K562 (cell line): Measurements from ENCODE around the gene CDCA4. TPM values are rescaled to one million over a fixed set of nuclear protein-coding genes. Genes with fewer than 3 reads are reported as not detected.

Experiments used
- MYC ChIP-seq, 2 experiments: fragments of 250-450 bp in 1 of 2; sonication (Bioruptor Pico) in 1 of 2; IDR thresholded peaks; 2 replicates each; pipeline versions ENCODE4 v1.5.1 to v1.6.1; 2012 to 2021; ENCODE audit warnings: low read depth in 2 of 2, borderline replicate concordance in 1 of 2, improper control_type of control experiment in 1 of 2, low read length in 1 of 2, mild to moderate bottlenecking in 1 of 2, moderate library complexity in 1 of 2
- polyA plus RNA-seq, 8 experiments: library from polyadenylated mRNA; depleted of rRNA in 4 of 8; stranded (reverse) in 5 of 8; unstranded in 3 of 8; fragments of >200 nt; fragmentation: Nextera tagmentation in 2 of 8; fragmentation: Illumina TruSeq in 1 of 8; extraction: Ambion mirVana in 2 of 8; extraction: Trizol in 1 of 8; gene quantifications; 2 replicates each; pipeline versions ENCODE4 v1.2.1 to v1.2.3, GENCODE V29; 2011 to 2014; ENCODE audit warnings: inconsistent platforms in 1 of 8, missing spikeins in 1 of 8
- total RNA-seq, 7 experiments: library from RNA; depleted of rRNA in 6 of 7; stranded (reverse); fragments of >200 nt in 6 of 7; fragmentation: Illumina TruSeq in 2 of 7; extraction: Trizol in 2 of 7; gene quantifications; 2 replicates each; pipeline versions ENCODE4 v1.2.1 to v1.2.3, GENCODE V29; 2011 to 2021; ENCODE audit warnings: low replicate concordance in 1 of 7
- TF ChIP-seq, protein P1 (sequence below): fragments of 450-650 bp; IDR thresholded peaks from 2 replicates; pipeline ENCODE4 v1.6.1; 2017; ENCODE audit warnings: antibody characterized with exemption, mild to moderate bottlenecking
- TF ChIP-seq, protein P2 (sequence below): fragments of 250-450 bp; sonication (Bioruptor Pico); IDR thresholded peaks from 2 replicates; pipeline ENCODE4 v1.9.0; 2021; ENCODE audit warnings: mild to moderate bottlenecking, inconsistent platforms

The CDCA4 gene
- total and polyA plus RNA-seq, 9 of the 15 experiments (the other 6 are each of a cell fraction or from before 2014, with no cell fraction given), result 6.6 to 44.2 (median 23.0) TPM

DNA sequence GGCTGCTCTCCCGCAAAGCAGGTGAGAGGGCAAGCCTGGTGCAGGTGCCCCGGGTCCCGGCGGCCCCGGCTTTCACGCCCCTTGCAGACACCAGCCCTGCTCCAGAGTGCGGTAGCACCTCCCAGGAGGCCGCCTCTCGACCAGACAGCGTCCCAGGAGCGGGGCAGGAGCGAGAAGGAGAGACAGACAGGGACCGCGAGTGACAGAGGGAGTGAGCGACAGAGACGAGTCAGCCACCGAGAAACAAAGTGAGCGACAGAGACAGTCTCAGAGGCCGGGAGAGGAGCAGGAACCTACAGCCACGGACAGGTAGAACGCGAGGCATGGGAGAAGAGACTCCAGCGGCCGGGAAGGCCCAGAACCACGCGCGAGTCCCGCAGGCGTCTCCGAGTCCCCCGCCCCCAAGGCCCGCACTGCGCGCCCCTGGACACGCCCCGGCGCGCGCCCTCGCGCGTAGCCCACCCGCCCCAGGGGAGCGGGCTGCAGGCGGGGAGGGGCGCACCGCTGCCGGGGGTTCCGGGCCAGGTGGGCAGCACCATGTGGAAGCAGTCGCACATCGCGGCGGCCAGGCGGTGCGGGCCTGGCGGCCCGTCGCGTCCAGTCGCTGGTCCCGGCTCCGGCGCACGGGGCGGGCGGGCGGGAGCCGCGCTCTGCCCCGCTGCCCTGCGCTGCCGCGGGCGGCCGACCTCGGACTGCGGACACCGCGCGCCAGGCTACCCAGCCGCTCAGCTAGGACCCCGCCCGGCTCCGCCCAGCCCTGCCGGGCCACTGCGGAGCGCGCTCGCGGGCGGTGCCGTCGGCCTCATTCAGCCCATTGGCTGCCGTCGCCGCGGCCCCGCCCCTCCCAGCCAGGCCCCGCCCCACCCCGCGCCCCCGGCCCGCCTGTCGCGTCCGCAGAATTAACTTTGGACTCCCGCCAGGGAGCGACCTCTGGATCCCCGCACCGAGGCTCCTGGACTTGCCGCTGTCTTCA lies 42.9 kb downstream of the CDCA4 start, which contains the start of gene AHNAK2 (continued):
- TF ChIP-seq, protein P1, sequence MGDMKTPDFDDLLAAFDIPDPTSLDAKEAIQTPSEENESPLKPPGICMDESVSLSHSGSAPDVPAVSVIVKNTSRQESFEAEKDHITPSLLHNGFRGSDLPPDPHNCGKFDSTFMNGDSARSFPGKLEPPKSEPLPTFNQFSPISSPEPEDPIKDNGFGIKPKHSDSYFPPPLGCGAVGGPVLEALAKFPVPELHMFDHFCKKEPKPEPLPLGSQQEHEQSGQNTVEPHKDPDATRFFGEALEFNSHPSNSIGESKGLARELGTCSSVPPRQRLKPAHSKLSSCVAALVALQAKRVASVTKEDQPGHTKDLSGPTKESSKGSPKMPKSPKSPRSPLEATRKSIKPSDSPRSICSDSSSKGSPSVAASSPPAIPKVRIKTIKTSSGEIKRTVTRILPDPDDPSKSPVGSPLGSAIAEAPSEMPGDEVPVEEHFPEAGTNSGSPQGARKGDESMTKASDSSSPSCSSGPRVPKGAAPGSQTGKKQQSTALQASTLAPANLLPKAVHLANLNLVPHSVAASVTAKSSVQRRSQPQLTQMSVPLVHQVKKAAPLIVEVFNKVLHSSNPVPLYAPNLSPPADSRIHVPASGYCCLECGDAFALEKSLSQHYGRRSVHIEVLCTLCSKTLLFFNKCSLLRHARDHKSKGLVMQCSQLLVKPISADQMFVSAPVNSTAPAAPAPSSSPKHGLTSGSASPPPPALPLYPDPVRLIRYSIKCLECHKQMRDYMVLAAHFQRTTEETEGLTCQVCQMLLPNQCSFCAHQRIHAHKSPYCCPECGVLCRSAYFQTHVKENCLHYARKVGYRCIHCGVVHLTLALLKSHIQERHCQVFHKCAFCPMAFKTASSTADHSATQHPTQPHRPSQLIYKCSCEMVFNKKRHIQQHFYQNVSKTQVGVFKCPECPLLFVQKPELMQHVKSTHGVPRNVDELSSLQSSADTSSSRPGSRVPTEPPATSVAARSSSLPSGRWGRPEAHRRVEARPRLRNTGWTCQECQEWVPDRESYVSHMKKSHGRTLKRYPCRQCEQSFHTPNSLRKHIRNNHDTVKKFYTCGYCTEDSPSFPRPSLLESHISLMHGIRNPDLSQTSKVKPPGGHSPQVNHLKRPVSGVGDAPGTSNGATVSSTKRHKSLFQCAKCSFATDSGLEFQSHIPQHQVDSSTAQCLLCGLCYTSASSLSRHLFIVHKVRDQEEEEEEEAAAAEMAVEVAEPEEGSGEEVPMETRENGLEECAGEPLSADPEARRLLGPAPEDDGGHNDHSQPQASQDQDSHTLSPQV, result no peak
- TF ChIP-seq, protein P2, sequence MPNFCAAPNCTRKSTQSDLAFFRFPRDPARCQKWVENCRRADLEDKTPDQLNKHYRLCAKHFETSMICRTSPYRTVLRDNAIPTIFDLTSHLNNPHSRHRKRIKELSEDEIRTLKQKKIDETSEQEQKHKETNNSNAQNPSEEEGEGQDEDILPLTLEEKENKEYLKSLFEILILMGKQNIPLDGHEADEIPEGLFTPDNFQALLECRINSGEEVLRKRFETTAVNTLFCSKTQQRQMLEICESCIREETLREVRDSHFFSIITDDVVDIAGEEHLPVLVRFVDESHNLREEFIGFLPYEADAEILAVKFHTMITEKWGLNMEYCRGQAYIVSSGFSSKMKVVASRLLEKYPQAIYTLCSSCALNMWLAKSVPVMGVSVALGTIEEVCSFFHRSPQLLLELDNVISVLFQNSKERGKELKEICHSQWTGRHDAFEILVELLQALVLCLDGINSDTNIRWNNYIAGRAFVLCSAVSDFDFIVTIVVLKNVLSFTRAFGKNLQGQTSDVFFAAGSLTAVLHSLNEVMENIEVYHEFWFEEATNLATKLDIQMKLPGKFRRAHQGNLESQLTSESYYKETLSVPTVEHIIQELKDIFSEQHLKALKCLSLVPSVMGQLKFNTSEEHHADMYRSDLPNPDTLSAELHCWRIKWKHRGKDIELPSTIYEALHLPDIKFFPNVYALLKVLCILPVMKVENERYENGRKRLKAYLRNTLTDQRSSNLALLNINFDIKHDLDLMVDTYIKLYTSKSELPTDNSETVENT (CRISPR knock-in tag), result no peak
- TF ChIP-seq MYC (IDR thresholded peaks at IDR 0.05; ENCODE audit: low read depth, low read length) (no peak), MYC (CRISPR knock-in tag; IDR thresholded peaks at IDR 0.05; ENCODE audit: borderline replicate concordance, low read depth) (no peak)
